K562 (cell line): Measurements from ENCODE around the gene HMSD. TPM values are rescaled to one million over a fixed set of nuclear protein-coding genes. Genes with fewer than 3 reads are reported as not detected.

ENCODE experiments used
- ATAC-seq: fragments of 200-7000 bp; cut with Tn5 transposase; 3 replicates; pipeline ENCODE4 v1.9.1; 2020; ENCODE audit warnings: moderate library complexity
- BruUV-seq: library from RNA; stranded (reverse); fragments of 400-500 nt; replicated peaks from 2 replicates; lab custom pipeline; 2021; lab: Mats Ljungman, UMichigan
- CTCF ChIA-PET: fragments of 300-600 bp; formaldehyde crosslinking; extraction: SDS; loops from one replicate; lab custom pipeline; 2021; ENCODE audit warnings: low intra/inter-chr PET ratio; lab: Yijun Ruan, JAX
- POLR2A ChIA-PET: fragments of 300-600, 350-650 bp; sonication (Branson Sonifier 250); formaldehyde crosslinking; extraction: SDS; loops from one replicate; lab custom pipeline; 2021; ENCODE audit warnings: antibody characterized with exemption, inconsistent platforms; lab: Yijun Ruan, JAX
- DNase-seq, 4 experiments: peaks; one replicate each; pipeline versions ENCODE4 v3.0.0 to v3.0.0-alpha.2; 2011 to 2018; ENCODE audit warnings: low spot score in 3 of 4, mixed read lengths in 3 of 4; ENCODE audit errors: extremely low read depth in 1 of 4
- FAIRE-seq: peaks from 2 replicates; lab custom pipeline; 2011; peaks lifted over from hg19 to GRCh38; lab: Jason Lieb, UNC
- H2AFZ ChIP-seq: 2 replicates; pipeline ENCODE4 v1.6.0; 2011; ENCODE audit warnings: low read depth, low read length, control low read depth, inconsistent platforms
- H3K27ac ChIP-seq: fragments of 200-600 bp; 3 replicates; pipeline ENCODE4 v1.8.0; 2011; ENCODE audit warnings: low read depth, mild to moderate bottlenecking, control low read depth, inconsistent platforms, low read length, moderate library complexity, mixed read lengths; ENCODE audit errors: extremely low read depth
- H3K27me3 ChIP-seq, 2 experiments: fragments of 300-600 bp in 1 of 2; 2 replicates in 1 of 2; 3 replicates in 1 of 2; pipeline versions ENCODE4 v1.6.0 to v1.8.0; 2011; ENCODE audit warnings: inconsistent platforms in 2 of 2, low read length in 2 of 2, mild to moderate bottlenecking in 1 of 2, mixed read lengths in 1 of 2, moderate library complexity in 1 of 2; ENCODE audit not compliant: control insufficient read depth in 2 of 2, insufficient read depth in 2 of 2
- H3K36me3 ChIP-seq: fragments of 300-600 bp; 3 replicates; pipeline ENCODE4 v1.8.0; 2011; ENCODE audit warnings: mild to moderate bottlenecking, low read length, inconsistent platforms; ENCODE audit not compliant: control insufficient read depth, insufficient read depth
- H3K4me1 ChIP-seq, 2 experiments: fragments of 200-600 bp in 1 of 2; replicated peaks in 1 of 2; 2 replicates in 1 of 2; 3 replicates in 1 of 2; pipeline versions ENCODE4 v1.5.1 to v1.8.0; 2011; ENCODE audit warnings: inconsistent platforms in 2 of 2, low read length in 2 of 2, mild to moderate bottlenecking in 1 of 2, mixed read lengths in 1 of 2, moderate library complexity in 1 of 2; ENCODE audit not compliant: control insufficient read depth in 2 of 2, insufficient read depth in 2 of 2
- H3K4me2 ChIP-seq: 2 replicates; pipeline ENCODE4 v1.6.1; 2011; ENCODE audit warnings: low read length, control low read depth, inconsistent platforms, mixed read lengths; ENCODE audit not compliant: insufficient read depth
- H3K4me3 ChIP-seq: fragments of 200-600 bp; sonication (generic), shearing (Covaris generic); 2 replicates; pipeline ENCODE4 v1.5.1; 2016; ENCODE audit warnings: control low read depth, inconsistent platforms
- H3K79me2 ChIP-seq: fragments of 200-600 bp; 3 replicates; pipeline ENCODE4 v1.8.0; 2011; ENCODE audit warnings: low read length, inconsistent platforms; ENCODE audit not compliant: control insufficient read depth, insufficient read depth
- H3K9ac ChIP-seq, 2 experiments: 2 replicates each; pipeline versions ENCODE4 v1.6.0 to v1.6.1; 2011; ENCODE audit warnings: low read depth in 2 of 2, low read length in 2 of 2, control low read depth in 1 of 2, inconsistent platforms in 1 of 2, mild to moderate bottlenecking in 1 of 2, mixed read lengths in 1 of 2; ENCODE audit not compliant: insufficient read depth in 1 of 2
- H3K9me1 ChIP-seq: one replicate; pipeline ENCODE4 v1.6.0; 2011; ENCODE audit warnings: inconsistent platforms, mild to moderate bottlenecking, low read length, moderate library complexity; ENCODE audit not compliant: control insufficient read depth, insufficient read depth
- H3K9me3 ChIP-seq: replicated peaks from 2 replicates; pipeline ENCODE4 v1.5.1; 2011; ENCODE audit warnings: low read depth, low read length, inconsistent platforms; ENCODE audit not compliant: control insufficient read depth, insufficient read depth
- H4K20me1 ChIP-seq: replicated peaks from 2 replicates; pipeline ENCODE4 v1.6.1; 2011; ENCODE audit warnings: low read length, inconsistent platforms, mixed read lengths; ENCODE audit not compliant: control insufficient read depth, insufficient read depth
- in situ Hi-C: fragments of 300-500 bp; cut with MboI; formaldehyde crosslinking; loops from 4 replicates; pipeline ENCODE4 v1.15.0; 2018; ENCODE audit warnings: inconsistent platforms, mixed read lengths
- intact Hi-C: fragments of 100-400 bp; cut with micrococcal nuclease; formaldehyde crosslinking; loops from 2 replicates; pipeline ENCODE4 v1.14.2; 2022
- polyA plus RNA-seq, 8 experiments: library from polyadenylated mRNA; depleted of rRNA in 4 of 8; stranded (reverse) in 5 of 8; unstranded in 3 of 8; fragments of >200 nt; fragmentation: Nextera tagmentation in 2 of 8; fragmentation: Illumina TruSeq in 1 of 8; extraction: Ambion mirVana in 2 of 8; extraction: Trizol in 1 of 8; gene quantifications; 2 replicates each; pipeline versions ENCODE4 v1.2.1 to v1.2.3, GENCODE V29; 2011 to 2014; ENCODE audit warnings: inconsistent platforms in 1 of 8, missing spikeins in 1 of 8
- total RNA-seq, 7 experiments: library from RNA; depleted of rRNA in 6 of 7; stranded (reverse); fragments of >200 nt in 6 of 7; fragmentation: Illumina TruSeq in 2 of 7; extraction: Trizol in 2 of 7; gene quantifications; 2 replicates each; pipeline versions ENCODE4 v1.2.1 to v1.2.3, GENCODE V29; 2011 to 2021; ENCODE audit warnings: low replicate concordance in 1 of 7
- TF ChIP-seq, protein P1 (sequence below), 2 experiments: fragments of 450-650 bp in 1 of 2; sonication (generic) in 1 of 2; formaldehyde crosslinking in 1 of 2; IDR thresholded peaks; 2 replicates each; pipeline versions ENCODE4 v1.7.1 to v1.9.0; 2016 to 2022; ENCODE audit warnings: inconsistent platforms in 1 of 2, mild to moderate bottlenecking in 1 of 2, missing genetic modification reagents in 1 of 2
- TF ChIP-seq, protein P2 (sequence below): fragments of 250-450 bp; sonication (Bioruptor Pico); IDR thresholded peaks from 2 replicates; pipeline ENCODE4 v1.8.0; 2021; ENCODE audit warnings: mild to moderate bottlenecking, moderate library complexity

Gene HMSD
- total and polyA plus RNA-seq, 9 of the 15 experiments (the other 6 are each of a cell fraction or from before 2014, with no cell fraction given), result 0.18 to 0.39 (median 0.33) TPM; not detected in 6

DNA sequence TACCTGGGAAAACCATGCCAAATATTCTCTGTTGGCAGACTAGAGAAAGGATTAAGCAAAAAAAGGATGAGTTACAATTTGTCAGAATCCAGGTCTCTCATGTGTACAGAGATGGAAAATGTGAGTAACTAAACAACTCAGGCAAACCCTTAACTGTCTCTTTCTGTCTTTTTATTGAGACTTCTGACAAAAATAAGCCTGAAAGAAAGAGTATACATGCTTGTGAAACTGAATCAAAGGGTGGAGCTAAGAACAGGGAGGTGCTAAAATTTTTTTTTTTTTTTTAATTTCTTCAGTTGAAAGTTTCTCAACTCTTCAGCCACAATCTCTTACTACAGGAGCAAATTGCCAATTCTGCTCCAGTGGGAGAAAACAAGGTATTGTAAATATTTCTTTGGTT is 41.4 kb upstream of the HMSD start, which contains the start of gene SERPINB10:
Gene SERPINB10, plus strand, starts transcription at position 295 of the 400 bp plus-strand sequence. CDS start 7,553 bp downstream, outside the sequence.
- H3K9me3 ChIP-seq, result no peaks in the 10 kb centered on the region
- BruUV-seq, result no TSS peak
- no peak within 1 kb of the TSS for H3K27ac ChIP-seq
- no peak within 1 kb of the TSS for H2AFZ ChIP-seq
- ATAC-seq, result no peak
- no peak for DNase-seq
- H3K9ac ChIP-seq, result no peak within 1 kb of the TSS
- no peaks in the 10 kb centered on the region for H3K27me3 ChIP-seq
- H3K4me3 ChIP-seq, result no peak within 1 kb of the TSS
- no peak for FAIRE-seq
- POLR2A ChIA-PET, result no interaction called here
- no peak within 1 kb of the TSS for H3K4me2 ChIP-seq
- no peaks in the 10 kb centered on the region for H3K4me1 ChIP-seq
- in situ Hi-C loops, result no loop called here
- no peaks in the 10 kb centered on the region for H4K20me1 ChIP-seq
- H3K36me3 ChIP-seq, result no peaks in the 10 kb centered on the region
- no peaks in the 10 kb centered on the region for H3K9me1 ChIP-seq
- CTCF ChIA-PET, result no interaction called here
- intact Hi-C loops, result no loop called here
- H3K79me2 ChIP-seq, result no peaks in the 10 kb centered on the region
- TF ChIP-seq, protein P1, sequence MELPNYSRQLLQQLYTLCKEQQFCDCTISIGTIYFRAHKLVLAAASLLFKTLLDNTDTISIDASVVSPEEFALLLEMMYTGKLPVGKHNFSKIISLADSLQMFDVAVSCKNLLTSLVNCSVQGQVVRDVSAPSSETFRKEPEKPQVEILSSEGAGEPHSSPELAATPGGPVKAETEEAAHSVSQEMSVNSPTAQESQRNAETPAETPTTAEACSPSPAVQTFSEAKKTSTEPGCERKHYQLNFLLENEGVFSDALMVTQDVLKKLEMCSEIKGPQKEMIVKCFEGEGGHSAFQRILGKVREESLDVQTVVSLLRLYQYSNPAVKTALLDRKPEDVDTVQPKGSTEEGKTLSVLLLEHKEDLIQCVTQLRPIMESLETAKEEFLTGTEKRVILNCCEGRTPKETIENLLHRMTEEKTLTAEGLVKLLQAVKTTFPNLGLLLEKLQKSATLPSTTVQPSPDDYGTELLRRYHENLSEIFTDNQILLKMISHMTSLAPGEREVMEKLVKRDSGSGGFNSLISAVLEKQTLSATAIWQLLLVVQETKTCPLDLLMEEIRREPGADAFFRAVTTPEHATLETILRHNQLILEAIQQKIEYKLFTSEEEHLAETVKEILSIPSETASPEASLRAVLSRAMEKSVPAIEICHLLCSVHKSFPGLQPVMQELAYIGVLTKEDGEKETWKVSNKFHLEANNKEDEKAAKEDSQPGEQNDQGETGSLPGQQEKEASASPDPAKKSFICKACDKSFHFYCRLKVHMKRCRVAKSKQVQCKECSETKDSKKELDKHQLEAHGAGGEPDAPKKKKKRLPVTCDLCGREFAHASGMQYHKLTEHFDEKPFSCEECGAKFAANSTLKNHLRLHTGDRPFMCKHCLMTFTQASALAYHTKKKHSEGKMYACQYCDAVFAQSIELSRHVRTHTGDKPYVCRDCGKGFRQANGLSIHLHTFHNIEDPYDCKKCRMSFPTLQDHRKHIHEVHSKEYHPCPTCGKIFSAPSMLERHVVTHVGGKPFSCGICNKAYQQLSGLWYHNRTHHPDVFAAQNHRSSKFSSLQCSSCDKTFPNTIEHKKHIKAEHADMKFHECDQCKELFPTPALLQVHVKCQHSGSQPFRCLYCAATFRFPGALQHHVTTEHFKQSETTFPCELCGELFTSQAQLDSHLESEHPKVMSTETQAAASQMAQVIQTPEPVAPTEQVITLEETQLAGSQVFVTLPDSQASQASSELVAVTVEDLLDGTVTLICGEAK (IDR thresholded peaks at IDR 0.05), result no peak
- TF ChIP-seq, protein P1 (CRISPR knock-in tag; IDR thresholded peaks at IDR 0.05), result no peak
- TF ChIP-seq, protein P2, sequence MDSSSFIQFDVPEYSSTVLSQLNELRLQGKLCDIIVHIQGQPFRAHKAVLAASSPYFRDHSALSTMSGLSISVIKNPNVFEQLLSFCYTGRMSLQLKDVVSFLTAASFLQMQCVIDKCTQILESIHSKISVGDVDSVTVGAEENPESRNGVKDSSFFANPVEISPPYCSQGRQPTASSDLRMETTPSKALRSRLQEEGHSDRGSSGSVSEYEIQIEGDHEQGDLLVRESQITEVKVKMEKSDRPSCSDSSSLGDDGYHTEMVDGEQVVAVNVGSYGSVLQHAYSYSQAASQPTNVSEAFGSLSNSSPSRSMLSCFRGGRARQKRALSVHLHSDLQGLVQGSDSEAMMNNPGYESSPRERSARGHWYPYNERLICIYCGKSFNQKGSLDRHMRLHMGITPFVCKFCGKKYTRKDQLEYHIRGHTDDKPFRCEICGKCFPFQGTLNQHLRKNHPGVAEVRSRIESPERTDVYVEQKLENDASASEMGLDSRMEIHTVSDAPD (CRISPR knock-in tag), result no peak
